GM12878 (cell line): Measurements from ENCODE around the gene LRRN4CL. TPM values are rescaled to one million over a fixed set of nuclear protein-coding genes. Genes with fewer than 3 reads are reported as not detected.

Source experiments
- CBFB ChIP-seq: IDR thresholded peaks from 2 replicates; pipeline ENCODE4 v1.6.1; 2016; ENCODE audit warnings: antibody characterized with exemption, low read depth
- E4F1 ChIP-seq: fragments of 450-650 bp; IDR thresholded peaks from 2 replicates; pipeline ENCODE4 v1.6.1; 2018; ENCODE audit warnings: borderline replicate concordance, mild to moderate bottlenecking; ENCODE audit not compliant: partially characterized antibody
- ESRRA ChIP-seq: IDR thresholded peaks from 2 replicates; pipeline ENCODE4 v1.6.1; 2012; ENCODE audit warnings: mild to moderate bottlenecking, low read length, improper control_type of control experiment
- HDGF ChIP-seq: fragments of 450-650 bp; IDR thresholded peaks from 2 replicates; pipeline ENCODE4 v1.6.1; 2016; ENCODE audit warnings: antibody characterized with exemption
- IRF5 ChIP-seq: fragments of 450-650 bp; IDR thresholded peaks from 2 replicates; pipeline ENCODE4 v1.6.1; 2017; ENCODE audit warnings: borderline replicate concordance
- LARP7 ChIP-seq: fragments of 450-650 bp; IDR thresholded peaks from 2 replicates; pipeline ENCODE4 v1.6.1; 2017; ENCODE audit warnings: mild to moderate bottlenecking
- MXI1 ChIP-seq: fragments of 150-350 bp; IDR thresholded peaks from 2 replicates; pipeline ENCODE4 v1.6.1; 2011; ENCODE audit warnings: low read depth, mild to moderate bottlenecking, inconsistent platforms, low read length, improper control_type of control experiment
- RBBP5 ChIP-seq: fragments of 200-600 bp; sonication (generic); conservative IDR thresholded peaks from 2 replicates; pipeline ENCODE4 v1.6.1; 2016
- SMARCA5 ChIP-seq: fragments of 450-650 bp; IDR thresholded peaks from 2 replicates; pipeline ENCODE4 v1.6.1; 2017; ENCODE audit warnings: mild to moderate bottlenecking
- SPI1 ChIP-seq: IDR thresholded peaks from 2 replicates; pipeline ENCODE4 v1.6.1; 2011; ENCODE audit warnings: low read depth, mild to moderate bottlenecking, low read length, moderate library complexity, borderline replicate concordance; ENCODE audit not compliant: insufficient read depth
- SRF ChIP-seq, 2 experiments: IDR thresholded peaks; 2 replicates each; pipeline ENCODE4 v1.6.1; 2011; ENCODE audit warnings: low read depth in 2 of 2, low read length in 2 of 2, mild to moderate bottlenecking in 1 of 2, moderate library complexity in 1 of 2
- TAF1 ChIP-seq: IDR thresholded peaks from 2 replicates; pipeline ENCODE4 v1.6.1; 2011; ENCODE audit warnings: mild to moderate bottlenecking, low read depth, low read length, borderline replicate concordance
- TCF7 ChIP-seq: IDR thresholded peaks from 2 replicates; pipeline ENCODE4 v1.6.1; 2014; ENCODE audit warnings: antibody characterized with exemption, borderline replicate concordance
- WRNIP1 ChIP-seq: IDR thresholded peaks from 2 replicates; pipeline ENCODE4 v1.6.1; 2011; ENCODE audit warnings: low read depth, low read length, improper control_type of control experiment, borderline replicate concordance
- YBX1 ChIP-seq: fragments of 450-650 bp; IDR thresholded peaks from 2 replicates; pipeline ENCODE4 v1.6.1; 2016; ENCODE audit warnings: antibody characterized with exemption
- ZNF687 ChIP-seq: fragments of 450-650 bp; IDR thresholded peaks from 2 replicates; pipeline ENCODE4 v1.6.1; 2017; ENCODE audit warnings: mild to moderate bottlenecking, moderate library complexity
- polyA plus RNA-seq, 11 experiments: library from polyadenylated mRNA; depleted of rRNA in 4 of 11; unstranded in 6 of 11; stranded (reverse) in 5 of 11; fragments of >200 nt; fragmentation: Nextera tagmentation in 4 of 11; fragmentation: Illumina TruSeq in 1 of 11; extraction: Ambion mirVana in 4 of 11; extraction: Trizol in 1 of 11; gene quantifications; 1 replicate in 1 of 11; 2 replicates in 10 of 11; pipeline versions ENCODE4 v1.2.1 to v1.2.3, GENCODE V29; 2011 to 2016; ENCODE audit warnings: inconsistent platforms in 2 of 11, missing spikeins in 2 of 11, low read depth in 1 of 11
- total RNA-seq, 4 experiments: library from RNA; depleted of rRNA in 3 of 4; stranded (reverse); fragments of >200 nt in 3 of 4; fragmentation: Illumina TruSeq in 1 of 4; extraction: Trizol in 1 of 4; gene quantifications; 2 replicates each; pipeline versions ENCODE4 v1.2.1 to v1.2.3, GENCODE V29; 2013 to 2021
- TF ChIP-seq, protein P1 (sequence below): fragments of 450-650 bp; formaldehyde crosslinking; IDR thresholded peaks from 2 replicates; pipeline ENCODE4 v1.5.0; 2022; ENCODE audit warnings: mild to moderate bottlenecking, missing genetic modification characterization

Gene LRRN4CL
- total and polyA plus RNA-seq, 10 of the 15 experiments (the other 5 are each of a cell fraction or from before 2014, with no cell fraction given): 0.01 to 0.06 TPM; not detected in 8

- TF ChIP-seq, protein P1, sequence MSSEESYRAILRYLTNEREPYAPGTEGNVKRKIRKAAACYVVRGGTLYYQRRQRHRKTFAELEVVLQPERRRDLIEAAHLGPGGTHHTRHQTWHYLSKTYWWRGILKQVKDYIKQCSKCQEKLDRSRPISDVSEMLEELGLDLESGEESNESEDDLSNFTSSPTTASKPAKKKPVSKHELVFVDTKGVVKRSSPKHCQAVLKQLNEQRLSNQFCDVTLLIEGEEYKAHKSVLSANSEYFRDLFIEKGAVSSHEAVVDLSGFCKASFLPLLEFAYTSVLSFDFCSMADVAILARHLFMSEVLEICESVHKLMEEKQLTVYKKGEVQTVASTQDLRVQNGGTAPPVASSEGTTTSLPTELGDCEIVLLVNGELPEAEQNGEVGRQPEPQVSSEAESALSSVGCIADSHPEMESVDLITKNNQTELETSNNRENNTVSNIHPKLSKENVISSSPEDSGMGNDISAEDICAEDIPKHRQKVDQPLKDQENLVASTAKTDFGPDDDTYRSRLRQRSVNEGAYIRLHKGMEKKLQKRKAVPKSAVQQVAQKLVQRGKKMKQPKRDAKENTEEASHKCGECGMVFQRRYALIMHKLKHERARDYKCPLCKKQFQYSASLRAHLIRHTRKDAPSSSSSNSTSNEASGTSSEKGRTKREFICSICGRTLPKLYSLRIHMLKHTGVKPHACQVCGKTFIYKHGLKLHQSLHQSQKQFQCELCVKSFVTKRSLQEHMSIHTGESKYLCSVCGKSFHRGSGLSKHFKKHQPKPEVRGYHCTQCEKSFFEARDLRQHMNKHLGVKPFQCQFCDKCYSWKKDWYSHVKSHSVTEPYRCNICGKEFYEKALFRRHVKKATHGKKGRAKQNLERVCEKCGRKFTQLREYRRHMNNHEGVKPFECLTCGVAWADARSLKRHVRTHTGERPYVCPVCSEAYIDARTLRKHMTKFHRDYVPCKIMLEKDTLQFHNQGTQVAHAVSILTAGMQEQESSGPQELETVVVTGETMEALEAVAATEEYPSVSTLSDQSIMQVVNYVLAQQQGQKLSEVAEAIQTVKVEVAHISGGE: peak; percentile 42; the same call in 1 of the 2 replicates
- TF ChIP-seq MXI1: peak; percentile 83
- no peak for TF ChIP-seq ESRRA
- TF ChIP-seq RBBP5: 0 out of 2 replicates have a peak, but pooled peaks have one; percentile 69
- peak; percentile 81 for TF ChIP-seq TAF1
- TF ChIP-seq HDGF: no peak
- TF ChIP-seq CBFB: no peak; the same call in 1 of the 2 replicates
- no peak for TF ChIP-seq IRF5
- no peak for TF ChIP-seq TCF7
- no peak for TF ChIP-seq WRNIP1
- no peak for TF ChIP-seq SRF (IDR thresholded peaks at IDR 0.05; ENCODE audit: low read depth in 2 of 2, low read length in 2 of 2)
- TF ChIP-seq YBX1: no peak
- TF ChIP-seq SPI1: peak; percentile 84
- TF ChIP-seq LARP7: peak; percentile 81
- TF ChIP-seq SMARCA5: 0 out of 2 replicates have a peak, but pooled peaks have one; percentile 20
- TF ChIP-seq ZNF687: peak; percentile 29; the same call in 1 of the 2 replicates
- TF ChIP-seq E4F1: peak; percentile 83
Measured at GRCh38 chr11:62678770-62679696, 10.3 kb downstream of the LRRN4CL start, which contains the start of gene UBXN1 (continued).
